Measurements from ENCODE around the gene ZFYVE28.

Gene ZFYVE28

DNA sequence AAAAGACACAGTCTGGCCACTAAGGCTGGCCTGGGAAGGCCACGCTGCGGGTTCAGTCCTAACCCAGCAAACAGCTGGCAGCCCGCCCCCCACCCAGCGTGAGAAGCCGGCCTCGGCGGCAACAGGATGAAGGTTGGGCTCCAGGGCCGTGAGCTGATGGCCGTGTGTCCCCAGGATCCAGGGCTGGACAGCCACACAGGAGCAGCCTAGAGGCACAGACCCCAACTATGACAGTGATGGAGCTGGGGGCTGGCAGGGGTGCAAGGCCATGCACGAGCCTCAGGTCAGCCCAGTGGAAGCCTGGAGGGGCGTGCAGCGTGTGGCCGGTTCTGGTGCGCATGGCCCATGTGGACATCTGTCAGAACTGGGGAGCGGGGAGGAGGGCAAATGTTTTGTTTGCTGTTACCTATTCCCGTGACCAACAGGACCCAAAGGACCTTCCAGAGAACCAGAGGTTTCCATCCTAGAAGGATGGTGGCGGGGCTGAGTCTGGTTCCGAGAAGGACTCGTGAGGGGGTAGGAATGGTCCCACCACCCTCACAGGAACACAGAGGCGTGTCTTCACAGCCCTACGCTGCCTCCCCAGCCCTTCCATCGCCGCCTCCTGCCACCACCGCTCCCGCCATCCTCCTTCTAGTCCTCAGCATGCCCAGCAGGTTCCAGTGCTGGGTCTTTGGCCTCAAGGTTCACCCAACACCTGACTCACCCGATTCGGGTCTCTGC lies 46.5 kb downstream of the ZFYVE28 start:
- Histone ChIP-seq H3K36me3 (no peaks in the 10 kb centered on the region), H3K27ac (no peak overlapping the region), H3K4me3 (ENCODE audit: low read depth in 1 of 2, low read length in 1 of 2) (no peak overlapping the region), H3K27me3 (no peaks in the 10 kb centered on the region), H3K4me1 (ENCODE audit: control insufficient read depth in 1 of 2, insufficient read depth in 1 of 2, low read depth in 1 of 2, low read length in 1 of 2) (no peaks in the 10 kb centered on the region), H3K9me3 (no peaks in the 10 kb centered on the region)
- TF ChIP-seq, protein P1, sequence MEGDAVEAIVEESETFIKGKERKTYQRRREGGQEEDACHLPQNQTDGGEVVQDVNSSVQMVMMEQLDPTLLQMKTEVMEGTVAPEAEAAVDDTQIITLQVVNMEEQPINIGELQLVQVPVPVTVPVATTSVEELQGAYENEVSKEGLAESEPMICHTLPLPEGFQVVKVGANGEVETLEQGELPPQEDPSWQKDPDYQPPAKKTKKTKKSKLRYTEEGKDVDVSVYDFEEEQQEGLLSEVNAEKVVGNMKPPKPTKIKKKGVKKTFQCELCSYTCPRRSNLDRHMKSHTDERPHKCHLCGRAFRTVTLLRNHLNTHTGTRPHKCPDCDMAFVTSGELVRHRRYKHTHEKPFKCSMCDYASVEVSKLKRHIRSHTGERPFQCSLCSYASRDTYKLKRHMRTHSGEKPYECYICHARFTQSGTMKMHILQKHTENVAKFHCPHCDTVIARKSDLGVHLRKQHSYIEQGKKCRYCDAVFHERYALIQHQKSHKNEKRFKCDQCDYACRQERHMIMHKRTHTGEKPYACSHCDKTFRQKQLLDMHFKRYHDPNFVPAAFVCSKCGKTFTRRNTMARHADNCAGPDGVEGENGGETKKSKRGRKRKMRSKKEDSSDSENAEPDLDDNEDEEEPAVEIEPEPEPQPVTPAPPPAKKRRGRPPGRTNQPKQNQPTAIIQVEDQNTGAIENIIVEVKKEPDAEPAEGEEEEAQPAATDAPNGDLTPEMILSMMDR (IDR thresholded peaks at IDR 0.05), result no peak

DNA sequence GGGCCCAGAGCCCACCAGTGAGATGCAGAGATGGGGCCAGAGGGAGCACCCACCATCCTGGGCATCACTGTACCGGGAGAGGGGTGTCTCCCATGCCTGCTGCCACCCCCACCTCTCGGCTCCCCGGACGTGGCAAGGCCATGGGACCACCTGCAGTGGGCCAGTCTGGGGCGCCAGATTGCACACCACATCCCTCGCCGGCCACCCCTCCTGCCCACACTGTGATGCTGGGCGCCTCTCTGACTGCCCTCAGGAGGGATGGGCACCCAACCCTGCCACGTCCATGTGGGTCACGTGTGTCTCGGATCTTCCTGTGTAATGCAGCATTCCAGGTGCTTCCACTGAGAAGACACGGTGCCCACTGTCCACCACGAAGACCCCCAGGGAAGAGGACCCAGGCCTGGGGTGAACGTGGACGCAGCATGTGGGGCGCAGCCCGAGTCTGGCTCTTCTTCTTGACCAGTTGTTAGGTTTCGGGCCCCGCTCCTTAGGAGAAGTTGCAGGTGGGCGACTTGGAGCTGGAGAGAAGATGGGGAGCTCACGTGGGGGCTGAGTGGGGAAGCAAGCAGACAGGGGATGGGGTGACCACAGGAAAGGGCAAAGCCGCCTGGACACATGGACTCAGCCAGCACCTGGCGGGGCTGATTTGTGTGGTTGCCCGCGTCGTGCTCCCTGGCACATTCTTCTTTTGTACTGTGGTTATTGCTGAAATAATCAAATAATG lies 47.7 kb downstream of the ZFYVE28 start:
- Histone ChIP-seq H3K27ac (no peak overlapping the region), H3K9me3 (no peaks in the 10 kb centered on the region), H3K4me3 (ENCODE audit: low read depth in 1 of 2, low read length in 1 of 2) (no peak overlapping the region), H3K27me3 (peaks cover 10% of the 10 kb centered on the region), H3K36me3 (no peaks in the 10 kb centered on the region), H3K4me1 (ENCODE audit: control insufficient read depth in 1 of 2, insufficient read depth in 1 of 2, low read depth in 1 of 2, low read length in 1 of 2) (no peaks in the 10 kb centered on the region)
- TF ChIP-seq, protein P1 (IDR thresholded peaks at IDR 0.05), result no peak

- peaks cover 0 to 5% of the 10 kb centered on the region in 2 experiments for H3K4me1 ChIP-seq (ENCODE audit: control insufficient read depth in 1 of 2, insufficient read depth in 1 of 2, low read depth in 1 of 2, low read length in 1 of 2)
- H3K9me3 ChIP-seq, result no peaks in the 10 kb centered on the region
- H3K36me3 ChIP-seq, result no peaks in the 10 kb centered on the region
- H3K27me3 ChIP-seq, result peaks cover 28% of the 10 kb centered on the region
- H3K27ac ChIP-seq, result no peak overlapping the region
- no peak overlapping the region for H3K4me3 ChIP-seq (ENCODE audit: low read depth in 1 of 2, low read length in 1 of 2)
- TF ChIP-seq, protein P1 (IDR thresholded peaks at IDR 0.05), result no peak
Observed at GRCh38 chr4:2368746-2369437, 49.6 kb downstream of the ZFYVE28 start.

DNA sequence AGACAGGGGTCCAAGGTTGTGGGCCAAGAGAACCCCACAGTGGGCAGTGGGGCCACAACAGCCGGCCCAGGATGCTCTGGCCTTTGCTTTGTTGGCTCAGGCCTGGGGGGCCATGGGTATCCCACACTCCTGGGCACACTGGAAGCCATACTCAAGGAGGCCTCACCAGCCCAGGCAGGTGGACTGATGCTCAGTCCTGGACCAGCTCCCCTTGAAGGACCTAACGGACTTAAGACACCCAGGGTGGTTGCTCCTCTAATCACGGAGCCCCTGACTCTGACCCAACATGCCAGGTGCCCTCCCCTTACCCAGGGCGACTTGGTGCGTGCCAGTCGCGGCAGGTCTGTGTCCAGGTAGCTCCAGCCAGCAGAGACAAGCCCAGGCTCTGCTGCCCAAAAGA lies 50.8 kb downstream of the ZFYVE28 start:
- TF ChIP-seq, protein P1 (IDR thresholded peaks at IDR 0.05), result no peak
- Histone ChIP-seq H3K27me3 (peaks cover 32% of the 10 kb centered on the region), H3K36me3 (no peaks in the 10 kb centered on the region), H3K4me1 (ENCODE audit: control insufficient read depth in 1 of 2, insufficient read depth in 1 of 2, low read depth in 1 of 2, low read length in 1 of 2) (peaks cover 0 to 5% of the 10 kb centered on the region in 2 experiments), H3K9me3 (no peaks in the 10 kb centered on the region), H3K4me3 (ENCODE audit: low read depth in 1 of 2, low read length in 1 of 2) (no peak overlapping the region), H3K27ac (no peak overlapping the region)

GRCh38 chr4:2366252-2367192 lies 51.9 kb downstream of the ZFYVE28 start:
- Histone ChIP-seq H3K27me3 (peaks cover 32% of the 10 kb centered on the region), H3K9me3 (no peaks in the 10 kb centered on the region), H3K27ac (no peak overlapping the region), H3K4me1 (ENCODE audit: control insufficient read depth in 1 of 2, insufficient read depth in 1 of 2, low read depth in 1 of 2, low read length in 1 of 2) (peaks cover 0 to 5% of the 10 kb centered on the region in 2 experiments), H3K36me3 (no peaks in the 10 kb centered on the region), H3K4me3 (ENCODE audit: low read depth in 1 of 2, low read length in 1 of 2) (no peak overlapping the region)
- TF ChIP-seq, protein P1 (IDR thresholded peaks at IDR 0.05), result no peak

Measured in neutrophil (primary cell).